ENCODE results near the gene SLCO4A1. TPM values are rescaled to one million over a fixed set of nuclear protein-coding genes. Genes with fewer than 3 reads are reported as not detected.

Gene SLCO4A1
- total and polyA plus RNA-seq, 4 donors = 4.7 to 152 (median 42.5) TPM

DNA sequence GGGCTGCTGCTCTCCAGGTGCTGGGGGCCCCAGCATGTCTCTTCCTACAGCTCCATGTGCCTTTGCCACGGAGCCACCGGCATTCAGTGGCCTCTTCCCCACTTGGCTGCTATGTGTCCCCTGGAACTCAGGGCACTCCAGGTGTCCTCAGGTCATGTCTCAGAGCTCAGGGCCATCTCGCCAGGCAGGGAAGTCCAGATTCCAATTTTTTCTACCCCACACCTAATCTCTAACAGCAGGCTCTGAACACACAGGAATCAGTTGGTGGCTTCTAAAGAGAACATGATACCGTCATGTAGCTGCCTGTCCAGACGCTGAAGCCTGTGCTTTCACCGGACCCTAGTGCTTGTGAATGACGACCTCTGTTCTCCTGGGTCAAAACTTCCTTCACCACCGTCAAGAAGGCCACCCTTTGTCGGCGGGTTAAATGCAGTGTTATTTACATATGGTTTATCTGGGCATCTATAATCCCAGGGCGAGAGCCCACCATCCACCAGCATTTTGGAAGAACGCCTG, 4.2 kb upstream of the SLCO4A1 start:
- TF ChIP-seq, protein P1, sequence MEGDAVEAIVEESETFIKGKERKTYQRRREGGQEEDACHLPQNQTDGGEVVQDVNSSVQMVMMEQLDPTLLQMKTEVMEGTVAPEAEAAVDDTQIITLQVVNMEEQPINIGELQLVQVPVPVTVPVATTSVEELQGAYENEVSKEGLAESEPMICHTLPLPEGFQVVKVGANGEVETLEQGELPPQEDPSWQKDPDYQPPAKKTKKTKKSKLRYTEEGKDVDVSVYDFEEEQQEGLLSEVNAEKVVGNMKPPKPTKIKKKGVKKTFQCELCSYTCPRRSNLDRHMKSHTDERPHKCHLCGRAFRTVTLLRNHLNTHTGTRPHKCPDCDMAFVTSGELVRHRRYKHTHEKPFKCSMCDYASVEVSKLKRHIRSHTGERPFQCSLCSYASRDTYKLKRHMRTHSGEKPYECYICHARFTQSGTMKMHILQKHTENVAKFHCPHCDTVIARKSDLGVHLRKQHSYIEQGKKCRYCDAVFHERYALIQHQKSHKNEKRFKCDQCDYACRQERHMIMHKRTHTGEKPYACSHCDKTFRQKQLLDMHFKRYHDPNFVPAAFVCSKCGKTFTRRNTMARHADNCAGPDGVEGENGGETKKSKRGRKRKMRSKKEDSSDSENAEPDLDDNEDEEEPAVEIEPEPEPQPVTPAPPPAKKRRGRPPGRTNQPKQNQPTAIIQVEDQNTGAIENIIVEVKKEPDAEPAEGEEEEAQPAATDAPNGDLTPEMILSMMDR (IDR thresholded peaks at IDR 0.05; ENCODE audit: control extremely low read depth, extremely low read depth) = no peak
- Histone ChIP-seq H3K36me3 (ENCODE audit: control insufficient read depth in 4 of 4, insufficient read depth in 4 of 4, low read length in 4 of 4) (no peaks in the 10 kb centered on the region), H3K9me3 (ENCODE audit: control insufficient read depth in 4 of 4, insufficient read depth in 3 of 4, low read length in 3 of 4) (no peaks in the 10 kb centered on the region), H3K4me3 (no peak overlapping the region), H3K27me3 (ENCODE audit: control insufficient read depth in 3 of 3, insufficient read depth in 3 of 3, low read length in 2 of 3) (peaks cover 6 to 46% (median 14%) of the 10 kb centered on the region in 3 donors), H3K27ac (ENCODE audit: low read depth in 1 of 2, low read length in 1 of 2) (no peak overlapping the region), H3K4me1 (ENCODE audit: control insufficient read depth in 5 of 5, insufficient read depth in 5 of 5, low read length in 5 of 5) (peaks cover 0 to 15% (median 4%) of the 10 kb centered on the region in 5 donors), H3K9ac (ENCODE audit: insufficient read depth in 1 of 2, low read length in 2 of 2) (no peak overlapping the region)
- DNase-seq = no peak
- WGBS, 2 donors = 76 to 83% methylated on average over 12 of the region's 12 CpGs
- no peak for ATAC-seq (ENCODE audit: insufficient read depth, low FRiP score)

DNA sequence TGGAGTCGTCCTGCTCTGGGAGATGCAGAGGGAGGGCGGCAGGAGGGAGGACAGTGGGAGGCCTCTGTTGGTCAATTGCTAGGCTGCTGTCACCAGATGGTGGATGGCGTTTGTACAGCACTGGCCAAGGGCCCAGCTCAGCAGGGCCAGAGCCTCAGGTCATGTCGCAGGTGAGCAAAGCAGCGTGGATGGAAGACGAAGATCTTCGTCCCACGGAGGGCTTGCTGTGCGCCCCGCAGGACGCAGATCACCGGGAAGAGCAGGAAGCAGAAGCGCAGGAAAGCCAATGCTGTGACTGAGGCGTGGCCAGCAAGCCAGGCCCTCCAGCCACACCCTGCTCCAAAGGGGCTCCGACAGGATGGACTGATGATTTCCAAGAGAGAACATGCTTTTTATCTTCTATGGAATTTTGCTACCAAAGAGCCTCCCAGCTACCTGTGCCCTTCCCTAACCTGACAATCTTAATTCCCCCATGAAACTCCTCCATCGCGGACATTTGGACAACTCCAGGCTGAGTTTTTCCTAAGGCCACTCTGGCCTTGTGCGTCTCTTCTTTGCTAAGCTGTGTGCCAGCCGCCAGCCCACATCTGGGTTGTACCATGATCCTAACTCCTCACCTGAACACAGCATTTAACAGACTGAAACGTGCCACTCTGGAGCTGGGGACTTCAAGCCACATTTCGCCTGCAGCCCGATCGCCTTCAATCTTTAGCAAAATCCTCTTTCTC, 3.5 kb upstream of the SLCO4A1 start:
- Histone ChIP-seq H3K27ac (ENCODE audit: low read depth in 1 of 2, low read length in 1 of 2) (no peak overlapping the region), H3K4me1 (ENCODE audit: control insufficient read depth in 5 of 5, insufficient read depth in 5 of 5, low read length in 5 of 5) (peaks cover 0 to 12% (median 0%) of the 10 kb centered on the region in 5 donors), H3K9ac (ENCODE audit: insufficient read depth in 1 of 2, low read length in 2 of 2) (no peak overlapping the region), H3K9me3 (ENCODE audit: control insufficient read depth in 4 of 4, insufficient read depth in 3 of 4, low read length in 3 of 4) (no peaks in the 10 kb centered on the region), H3K36me3 (ENCODE audit: control insufficient read depth in 4 of 4, insufficient read depth in 4 of 4, low read length in 4 of 4) (no peaks in the 10 kb centered on the region), H3K27me3 (ENCODE audit: control insufficient read depth in 3 of 3, insufficient read depth in 3 of 3, low read length in 2 of 3) (peaks cover 1 to 52% (median 20%) of the 10 kb centered on the region in 3 donors), H3K4me3 (no peak overlapping the region)
- ATAC-seq (ENCODE audit: insufficient read depth, low FRiP score) (no peak), DNase-seq (no peak)
- WGBS, 2 donors = 82 to 88% methylated on average over 23 of the region's 23 CpGs
- TF ChIP-seq, protein P1 (IDR thresholded peaks at IDR 0.05; ENCODE audit: control extremely low read depth, extremely low read depth) = no peak

DNA sequence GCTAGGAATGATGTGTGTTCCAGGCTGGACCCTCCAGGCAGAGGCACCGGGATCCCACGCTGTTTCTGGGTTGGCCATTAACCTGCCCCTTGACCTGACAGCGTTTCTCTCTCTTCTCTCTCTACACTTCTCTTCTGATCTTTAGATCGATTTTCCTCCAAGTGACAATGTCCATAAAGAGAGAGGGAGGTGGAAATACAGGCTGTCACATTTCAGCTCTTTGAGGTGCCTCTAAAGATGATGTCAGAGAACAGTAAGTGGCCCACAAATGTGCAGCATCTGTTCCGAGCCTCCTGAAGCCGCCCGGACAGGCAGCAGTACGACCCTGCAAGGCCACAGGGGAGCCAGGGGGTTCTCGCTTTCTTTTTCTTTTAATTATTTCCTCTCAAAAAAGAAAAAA, 2.5 kb upstream of the SLCO4A1 start:
- DNase-seq (no peak), ATAC-seq (ENCODE audit: insufficient read depth, low FRiP score) (no peak)
- no peak overlapping the region for H3K27ac ChIP-seq (ENCODE audit: low read depth in 1 of 2, low read length in 1 of 2)
- peaks cover 0 to under 1% (median 0%) of the 10 kb centered on the region in 4 donors for H3K9me3 ChIP-seq (ENCODE audit: control insufficient read depth in 4 of 4, insufficient read depth in 3 of 4, low read length in 3 of 4)
- peaks cover 0 to 12% (median 0%) of the 10 kb centered on the region in 5 donors for H3K4me1 ChIP-seq (ENCODE audit: control insufficient read depth in 5 of 5, insufficient read depth in 5 of 5, low read length in 5 of 5)
- peaks cover 0 to 1% (median 0%) of the 10 kb centered on the region in 4 donors for H3K36me3 ChIP-seq (ENCODE audit: control insufficient read depth in 4 of 4, insufficient read depth in 4 of 4, low read length in 4 of 4)
- no peak overlapping the region for H3K4me3 ChIP-seq
- 83 to 92% methylated on average over 9 of the region's 9 CpGs for WGBS, 2 donors
- H3K9ac ChIP-seq (ENCODE audit: insufficient read depth in 1 of 2, low read length in 2 of 2) = no peak overlapping the region
- TF ChIP-seq, protein P1 (IDR thresholded peaks at IDR 0.05; ENCODE audit: control extremely low read depth, extremely low read depth) = no peak
- peaks cover 0 to 56% (median 27%) of the 10 kb centered on the region in 3 donors for H3K27me3 ChIP-seq (ENCODE audit: control insufficient read depth in 3 of 3, insufficient read depth in 3 of 3, low read length in 2 of 3)
